Panc1 (cell line): Measurements from ENCODE around the gene RRP12. TPM values are rescaled to one million over a fixed set of nuclear protein-coding genes. Genes with fewer than 3 reads are reported as not detected.

Experiments
- ATAC-seq: fragments of 200-7000 bp; cut with Tn5 transposase; 2 replicates; pipeline ENCODE4 v1.9.1; 2020; ENCODE audit warnings: mild to moderate bottlenecking, moderate library complexity
- BruUV-seq: library from RNA; stranded (reverse); fragments of 400-500 nt; replicated peaks from 2 replicates; lab custom pipeline; 2021; lab: Mats Ljungman, UMichigan
- CTCF ChIA-PET: fragments of 300-600 bp; sonication (Branson Sonifier 250); formaldehyde crosslinking; loops from one replicate; lab custom pipeline; 2022; ENCODE audit warnings: antibody characterized with exemption; lab: Charles Lee
- POLR2A ChIA-PET: fragments of 300-600 bp; sonication (Branson Sonifier 250); formaldehyde crosslinking; loops from one replicate; lab custom pipeline; 2022; ENCODE audit warnings: antibody characterized with exemption; lab: Charles Lee
- DNase-seq: peaks from one replicate; pipeline ENCODE4 v3.0.0-alpha.2; 2010; ENCODE audit warnings: low read depth, low spot score
- H3K27ac ChIP-seq: 2 replicates; pipeline ENCODE4 v1.5.1; 2011; ENCODE audit warnings: mild to moderate bottlenecking, low read length, inconsistent platforms
- H3K27me3 ChIP-seq: fragments of 200-500 bp; sonication (Bioruptor generic); 2 replicates; pipeline ENCODE4 v1.6.0; 2014; ENCODE audit warnings: low read length, inconsistent platforms; ENCODE audit not compliant: control insufficient read depth, insufficient read depth
- H3K36me3 ChIP-seq: fragments of 200-500 bp; sonication (Bioruptor generic); 2 replicates; pipeline ENCODE4 v1.5.1; 2014; ENCODE audit warnings: inconsistent platforms, mild to moderate bottlenecking, low read length, moderate library complexity; ENCODE audit not compliant: control insufficient read depth, insufficient read depth
- H3K4me1 ChIP-seq: 2 replicates; pipeline ENCODE4 v1.5.1; 2011; ENCODE audit warnings: inconsistent platforms, mild to moderate bottlenecking, low read length, moderate library complexity; ENCODE audit not compliant: control insufficient read depth, insufficient read depth
- H3K4me3 ChIP-seq, 2 experiments: 2 replicates each; pipeline ENCODE4 v1.5.1; 2011 to 2012; ENCODE audit warnings: low read depth in 2 of 2, low read length in 2 of 2, mild to moderate bottlenecking in 2 of 2, inconsistent platforms in 1 of 2, moderate library complexity in 1 of 2
- H3K9me3 ChIP-seq: fragments of 200-500 bp; sonication (Bioruptor generic); 2 replicates; pipeline ENCODE4 v1.5.1; 2014; ENCODE audit warnings: low read depth, mild to moderate bottlenecking, inconsistent platforms, low read length, moderate library complexity; ENCODE audit not compliant: control insufficient read depth, insufficient read depth
- POLR2AphosphoS5 ChIP-seq: IDR thresholded peaks from 2 replicates; pipeline ENCODE4 v1.6.1; 2012; ENCODE audit warnings: mild to moderate bottlenecking, low read depth, low read length, moderate library complexity
- SIN3A ChIP-seq: IDR thresholded peaks from 2 replicates; pipeline ENCODE4 v1.6.1; 2012; ENCODE audit warnings: low read depth, mild to moderate bottlenecking, low read length, moderate library complexity, borderline replicate concordance; ENCODE audit not compliant: insufficient read depth
- TCF7L2 ChIP-seq: IDR thresholded peaks from 2 replicates; pipeline ENCODE4 v1.6.1; 2011; ENCODE audit warnings: mild to moderate bottlenecking, low read depth, low read length, inconsistent platforms
- in situ Hi-C: cut with HindIII; loops from 2 replicates; pipeline ENCODE4 v1.10.0; 2016; ENCODE audit warnings: low sequenced_read_pairs, low pct_unique_long_range_greater_than_20kb
- intact Hi-C: fragments of 100-400 bp; cut with micrococcal nuclease; formaldehyde crosslinking; loops from one replicate; pipeline ENCODE4 v1.10.0; 2022; ENCODE audit not compliant: unreplicated experiment
- total RNA-seq: library from RNA; stranded (reverse); gene quantifications from one replicate; pipeline ENCODE4 v1.2.1, GENCODE V29; 2021; ENCODE audit not compliant: unreplicated experiment
- TF ChIP-seq, protein P1 (sequence below): fragments of 450-650 bp; IDR thresholded peaks from 2 replicates; pipeline ENCODE4 v1.5.1; 2017; ENCODE audit warnings: mild to moderate bottlenecking
- TF ChIP-seq, protein P2 (sequence below), 2 experiments: IDR thresholded peaks; 2 replicates each; pipeline ENCODE4 v1.6.1; 2011 to 2012; ENCODE audit warnings: low read depth in 2 of 2, control low read depth in 1 of 2, low read length in 1 of 2, mild to moderate bottlenecking in 1 of 2, moderate library complexity in 1 of 2; ENCODE audit not compliant: insufficient read depth in 1 of 2

Gene RRP12
- total RNA-seq, 1 experiment from 2014 or later = 94.9 TPM

DNA sequence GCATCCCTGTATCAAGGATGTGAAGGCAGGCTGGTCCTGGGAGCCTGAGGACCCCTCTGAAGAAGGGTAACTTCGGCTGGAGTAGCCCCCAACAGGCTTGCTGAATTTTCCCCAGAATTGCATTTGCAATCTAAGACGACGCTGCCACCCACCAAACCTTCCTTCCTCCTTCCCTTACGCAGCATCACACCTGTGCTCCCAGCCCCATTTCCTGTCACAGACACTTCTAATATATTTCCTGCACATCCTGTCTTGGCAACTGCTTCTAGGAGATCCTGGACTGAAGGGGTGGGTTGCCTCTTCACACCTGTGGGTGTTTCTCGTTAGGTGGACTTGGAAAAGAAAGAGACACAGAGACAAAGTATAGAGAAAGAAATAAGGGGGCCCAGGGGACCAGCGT lies 15.4 kb upstream of the RRP12 start:
- intact Hi-C loops = no loop called here
- ChIA-PET CTCF (no interaction called here), POLR2A (no interaction called here)
- no TSS peak for BruUV-seq
- H3K27me3 ChIP-seq = no peaks in the 10 kb centered on the region
- no peaks in the 10 kb centered on the region for H3K9me3 ChIP-seq
- H3K36me3 ChIP-seq = no peaks in the 10 kb centered on the region
- peaks cover 11% of the 10 kb centered on the region for H3K4me1 ChIP-seq
- no peak overlapping the region for H3K4me3 ChIP-seq
- no peak for ATAC-seq
- TF ChIP-seq, protein P1, sequence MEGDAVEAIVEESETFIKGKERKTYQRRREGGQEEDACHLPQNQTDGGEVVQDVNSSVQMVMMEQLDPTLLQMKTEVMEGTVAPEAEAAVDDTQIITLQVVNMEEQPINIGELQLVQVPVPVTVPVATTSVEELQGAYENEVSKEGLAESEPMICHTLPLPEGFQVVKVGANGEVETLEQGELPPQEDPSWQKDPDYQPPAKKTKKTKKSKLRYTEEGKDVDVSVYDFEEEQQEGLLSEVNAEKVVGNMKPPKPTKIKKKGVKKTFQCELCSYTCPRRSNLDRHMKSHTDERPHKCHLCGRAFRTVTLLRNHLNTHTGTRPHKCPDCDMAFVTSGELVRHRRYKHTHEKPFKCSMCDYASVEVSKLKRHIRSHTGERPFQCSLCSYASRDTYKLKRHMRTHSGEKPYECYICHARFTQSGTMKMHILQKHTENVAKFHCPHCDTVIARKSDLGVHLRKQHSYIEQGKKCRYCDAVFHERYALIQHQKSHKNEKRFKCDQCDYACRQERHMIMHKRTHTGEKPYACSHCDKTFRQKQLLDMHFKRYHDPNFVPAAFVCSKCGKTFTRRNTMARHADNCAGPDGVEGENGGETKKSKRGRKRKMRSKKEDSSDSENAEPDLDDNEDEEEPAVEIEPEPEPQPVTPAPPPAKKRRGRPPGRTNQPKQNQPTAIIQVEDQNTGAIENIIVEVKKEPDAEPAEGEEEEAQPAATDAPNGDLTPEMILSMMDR = no peak
- TF ChIP-seq TCF7L2 (no peak), SIN3A (no peak), POLR2AphosphoS5 (no peak)
- TF ChIP-seq, protein P2, sequence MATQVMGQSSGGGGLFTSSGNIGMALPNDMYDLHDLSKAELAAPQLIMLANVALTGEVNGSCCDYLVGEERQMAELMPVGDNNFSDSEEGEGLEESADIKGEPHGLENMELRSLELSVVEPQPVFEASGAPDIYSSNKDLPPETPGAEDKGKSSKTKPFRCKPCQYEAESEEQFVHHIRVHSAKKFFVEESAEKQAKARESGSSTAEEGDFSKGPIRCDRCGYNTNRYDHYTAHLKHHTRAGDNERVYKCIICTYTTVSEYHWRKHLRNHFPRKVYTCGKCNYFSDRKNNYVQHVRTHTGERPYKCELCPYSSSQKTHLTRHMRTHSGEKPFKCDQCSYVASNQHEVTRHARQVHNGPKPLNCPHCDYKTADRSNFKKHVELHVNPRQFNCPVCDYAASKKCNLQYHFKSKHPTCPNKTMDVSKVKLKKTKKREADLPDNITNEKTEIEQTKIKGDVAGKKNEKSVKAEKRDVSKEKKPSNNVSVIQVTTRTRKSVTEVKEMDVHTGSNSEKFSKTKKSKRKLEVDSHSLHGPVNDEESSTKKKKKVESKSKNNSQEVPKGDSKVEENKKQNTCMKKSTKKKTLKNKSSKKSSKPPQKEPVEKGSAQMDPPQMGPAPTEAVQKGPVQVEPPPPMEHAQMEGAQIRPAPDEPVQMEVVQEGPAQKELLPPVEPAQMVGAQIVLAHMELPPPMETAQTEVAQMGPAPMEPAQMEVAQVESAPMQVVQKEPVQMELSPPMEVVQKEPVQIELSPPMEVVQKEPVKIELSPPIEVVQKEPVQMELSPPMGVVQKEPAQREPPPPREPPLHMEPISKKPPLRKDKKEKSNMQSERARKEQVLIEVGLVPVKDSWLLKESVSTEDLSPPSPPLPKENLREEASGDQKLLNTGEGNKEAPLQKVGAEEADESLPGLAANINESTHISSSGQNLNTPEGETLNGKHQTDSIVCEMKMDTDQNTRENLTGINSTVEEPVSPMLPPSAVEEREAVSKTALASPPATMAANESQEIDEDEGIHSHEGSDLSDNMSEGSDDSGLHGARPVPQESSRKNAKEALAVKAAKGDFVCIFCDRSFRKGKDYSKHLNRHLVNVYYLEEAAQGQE (IDR thresholded peaks at IDR 0.05; ENCODE audit: insufficient read depth in 1 of 2, low read depth in 2 of 2, low read length in 1 of 2) = no peak
- in situ Hi-C loops = no loop called here
- DNase-seq = no peak
- no peak overlapping the region for H3K27ac ChIP-seq

DNA sequence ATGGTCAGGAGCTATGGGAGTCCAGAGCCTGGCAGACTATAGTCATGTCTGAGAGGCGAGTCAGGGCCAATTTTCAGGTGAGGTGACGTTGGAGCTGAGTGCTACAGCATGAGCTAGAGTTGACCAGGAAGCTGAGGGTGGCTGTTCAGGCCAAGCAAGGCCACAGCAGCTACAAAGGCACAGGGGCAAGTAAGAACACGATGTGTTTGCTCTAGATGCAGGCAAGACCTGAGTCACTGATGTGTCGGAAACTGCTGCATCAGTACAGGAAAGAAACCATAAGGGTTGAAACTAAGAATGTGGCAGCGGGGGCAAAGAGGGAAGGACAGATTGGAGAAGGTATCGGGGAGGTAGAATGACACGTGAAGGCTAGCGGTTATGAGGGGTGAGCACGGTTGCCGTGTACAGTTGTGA lies 11.8 kb upstream of the RRP12 start:
- Histone ChIP-seq H3K36me3 (no peaks in the 10 kb centered on the region), H3K9me3 (no peaks in the 10 kb centered on the region), H3K4me3 (no peak overlapping the region), H3K27ac (no peak overlapping the region), H3K27me3 (no peaks in the 10 kb centered on the region), H3K4me1 (no peaks in the 10 kb centered on the region; the same call in 1 of the 2 replicates)
- TF ChIP-seq, protein P2 (IDR thresholded peaks at IDR 0.05; ENCODE audit: insufficient read depth in 1 of 2, low read depth in 2 of 2, low read length in 1 of 2) = no peak
- no peak for TF ChIP-seq SIN3A
- TF ChIP-seq TCF7L2 = no peak
- no peak for TF ChIP-seq POLR2AphosphoS5
- TF ChIP-seq, protein P1 = no peak
- intact Hi-C loops (no loop called here), in situ Hi-C loops (no loop called here)
- no peak for DNase-seq
- 0 out of 2 replicates have a peak, but pooled peaks have one; percentile 22 for ATAC-seq
- POLR2A ChIA-PET = no interaction called here
- CTCF ChIA-PET = interaction anchor here (0.6 to 1.2 kb wide), 3 partner anchors 10 to 85 kb away, joined by 3 to 6 read pairs (median 3); partner anchors contain the start of gene MMS19
- no TSS peak for BruUV-seq
